NCI-H2171 (cell line): ENCODE measurements around the gene RIT2.

ENCODE experiments used
- DNase-seq: peaks from one replicate; lab custom pipeline; 2025; lab: John Stamatoyannopoulos, UW

The RIT2 gene

GRCh38 chr18:43081396-43081795, 34.1 kb downstream of the RIT2 start:
- DNase-seq: no peak

GRCh38 chr18:43080671-43081070, 34.8 kb downstream of the RIT2 start:
- DNase-seq: no peak

- DNase-seq: peak; percentile 79
Measured at GRCh38 chr18:43079422-43079821, 36.1 kb downstream of the RIT2 start.

GRCh38 chr18:43078478-43079092, 36.9 kb downstream of the RIT2 start:
- DNase-seq: no peak

GRCh38 chr18:43077510-43078308, 37.8 kb downstream of the RIT2 start:
- DNase-seq: peak; percentile 27

GRCh38 chr18:43073771-43074170, 41.7 kb downstream of the RIT2 start:
- DNase-seq: no peak

- DNase-seq: no peak
Measured at GRCh38 chr18:43068781-43069180, 46.7 kb downstream of the RIT2 start.

GRCh38 chr18:43067570-43067969, 47.9 kb downstream of the RIT2 start:
- no peak for DNase-seq

GRCh38 chr18:43061816-43062215, 53.7 kb downstream of the RIT2 start:
- DNase-seq: no peak

GRCh38 chr18:43061318-43061717, 54.2 kb downstream of the RIT2 start:
- DNase-seq: no peak

- no peak for DNase-seq
Measured at GRCh38 chr18:43060020-43060419, 55.5 kb downstream of the RIT2 start.

GRCh38 chr18:43054815-43055519, 60.5 kb downstream of the RIT2 start:
- DNase-seq: no peak

GRCh38 chr18:43049021-43049420, 66.5 kb downstream of the RIT2 start:
- peak; percentile 21 for DNase-seq

- DNase-seq: peak; percentile 44
Measured at GRCh38 chr18:43046322-43046721, 69.2 kb downstream of the RIT2 start.

GRCh38 chr18:43043626-43044025, 71.9 kb downstream of the RIT2 start:
- no peak for DNase-seq

GRCh38 chr18:43040281-43040680, 75.2 kb downstream of the RIT2 start:
- no peak for DNase-seq

- DNase-seq: no peak
Measured at GRCh38 chr18:43034683-43035500, 80.6 kb downstream of the RIT2 start.

GRCh38 chr18:43031169-43031568, 84.3 kb downstream of the RIT2 start:
- DNase-seq: no peak

GRCh38 chr18:43029414-43029813, 86.1 kb downstream of the RIT2 start:
- DNase-seq: no peak

- DNase-seq: no peak
Measured at GRCh38 chr18:43022874-43023273, 92.6 kb downstream of the RIT2 start.

- no peak for DNase-seq
Measured at GRCh38 chr18:43017622-43018021, 97.9 kb downstream of the RIT2 start.

GRCh38 chr18:43013486-43013885, 102.0 kb downstream of the RIT2 start:
- DNase-seq: no peak
